HFF-Myc (cell line): ENCODE results near the gene PLP2.

Experiments
- DNase-seq: peaks from one replicate; pipeline ENCODE4 v3.0.0-alpha.2; 2011; ENCODE audit warnings: low read depth; ENCODE audit errors: extremely low read depth
- H3K4me3 ChIP-seq: replicated peaks from 2 replicates; pipeline ENCODE4 v1.5.1; 2011; ENCODE audit warnings: low read depth, mild to moderate bottlenecking, control low read depth, low read length
- TF ChIP-seq, protein P1 (sequence below): IDR thresholded peaks from 2 replicates; pipeline ENCODE4 v1.5.1; 2012; ENCODE audit warnings: mild to moderate bottlenecking, low read depth, low read length, control low read depth; ENCODE audit errors: missing control alignments

The PLP2 gene

DNA sequence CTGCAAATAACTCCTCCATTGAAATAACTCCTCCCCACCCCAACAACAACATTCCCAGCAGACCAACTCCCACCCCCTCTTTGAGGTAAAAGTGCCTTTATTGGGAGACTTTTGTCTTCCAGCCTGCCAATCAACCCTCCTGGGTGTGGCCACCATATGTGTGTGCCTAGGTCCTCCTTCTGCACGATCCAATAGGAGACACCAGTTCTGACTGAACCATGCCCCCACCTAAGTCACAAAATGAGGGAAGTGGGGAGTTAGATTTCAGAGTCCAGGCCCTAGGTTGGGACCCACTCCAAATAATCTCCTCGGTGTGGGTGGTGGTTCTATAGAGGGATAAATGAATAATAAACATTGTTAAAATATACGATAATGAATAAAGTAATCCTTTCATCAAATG is 3.0 kb downstream of the PLP2 start:
- H3K4me3 ChIP-seq, result no peak overlapping the region
- TF ChIP-seq, protein P1, sequence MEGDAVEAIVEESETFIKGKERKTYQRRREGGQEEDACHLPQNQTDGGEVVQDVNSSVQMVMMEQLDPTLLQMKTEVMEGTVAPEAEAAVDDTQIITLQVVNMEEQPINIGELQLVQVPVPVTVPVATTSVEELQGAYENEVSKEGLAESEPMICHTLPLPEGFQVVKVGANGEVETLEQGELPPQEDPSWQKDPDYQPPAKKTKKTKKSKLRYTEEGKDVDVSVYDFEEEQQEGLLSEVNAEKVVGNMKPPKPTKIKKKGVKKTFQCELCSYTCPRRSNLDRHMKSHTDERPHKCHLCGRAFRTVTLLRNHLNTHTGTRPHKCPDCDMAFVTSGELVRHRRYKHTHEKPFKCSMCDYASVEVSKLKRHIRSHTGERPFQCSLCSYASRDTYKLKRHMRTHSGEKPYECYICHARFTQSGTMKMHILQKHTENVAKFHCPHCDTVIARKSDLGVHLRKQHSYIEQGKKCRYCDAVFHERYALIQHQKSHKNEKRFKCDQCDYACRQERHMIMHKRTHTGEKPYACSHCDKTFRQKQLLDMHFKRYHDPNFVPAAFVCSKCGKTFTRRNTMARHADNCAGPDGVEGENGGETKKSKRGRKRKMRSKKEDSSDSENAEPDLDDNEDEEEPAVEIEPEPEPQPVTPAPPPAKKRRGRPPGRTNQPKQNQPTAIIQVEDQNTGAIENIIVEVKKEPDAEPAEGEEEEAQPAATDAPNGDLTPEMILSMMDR, result no peak
- no peak for DNase-seq

DNA sequence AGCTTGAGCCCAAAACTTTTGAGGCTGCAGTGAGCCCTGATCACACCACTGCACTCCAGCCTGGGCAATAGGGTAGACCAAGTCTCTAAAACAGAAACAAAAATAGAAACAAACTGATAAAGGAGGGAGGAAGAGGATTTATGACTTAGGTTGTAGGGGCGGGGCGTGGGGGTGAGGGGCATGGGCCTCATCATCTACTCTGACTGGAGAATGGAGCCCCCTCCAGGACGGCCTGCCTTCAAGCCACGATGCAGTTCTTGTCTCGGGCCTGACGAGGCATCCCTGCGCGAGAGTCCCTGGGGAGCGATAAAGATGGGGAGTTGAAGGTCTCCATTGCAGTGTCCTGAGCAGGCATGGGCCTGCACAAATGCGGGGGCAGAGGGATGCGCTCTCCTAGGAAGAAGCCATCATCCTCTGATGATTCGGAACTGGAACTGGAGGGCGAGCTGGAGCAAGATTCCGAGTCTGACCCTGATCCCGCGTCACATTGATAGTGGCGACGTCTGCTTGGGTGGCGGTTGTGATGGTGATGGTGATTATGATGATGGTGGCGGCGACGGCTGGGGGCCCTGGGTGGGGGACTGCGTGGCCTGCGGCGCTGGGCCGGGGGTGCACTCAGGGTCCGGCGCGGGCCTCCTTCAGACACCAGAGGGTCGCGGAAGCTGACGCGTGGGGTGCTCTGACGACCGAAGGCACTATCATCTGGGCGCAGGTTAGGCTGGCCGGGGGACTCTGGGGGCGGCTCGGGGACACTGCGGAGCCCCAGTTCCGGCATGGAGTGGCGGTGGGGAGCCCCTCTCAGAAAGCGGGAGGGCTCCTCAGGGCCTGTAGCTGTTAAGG is 4.0 kb downstream of the PLP2 start:
- TF ChIP-seq, protein P1, result no peak
- no peak for DNase-seq
- H3K4me3 ChIP-seq, result no peak overlapping the region

DNA sequence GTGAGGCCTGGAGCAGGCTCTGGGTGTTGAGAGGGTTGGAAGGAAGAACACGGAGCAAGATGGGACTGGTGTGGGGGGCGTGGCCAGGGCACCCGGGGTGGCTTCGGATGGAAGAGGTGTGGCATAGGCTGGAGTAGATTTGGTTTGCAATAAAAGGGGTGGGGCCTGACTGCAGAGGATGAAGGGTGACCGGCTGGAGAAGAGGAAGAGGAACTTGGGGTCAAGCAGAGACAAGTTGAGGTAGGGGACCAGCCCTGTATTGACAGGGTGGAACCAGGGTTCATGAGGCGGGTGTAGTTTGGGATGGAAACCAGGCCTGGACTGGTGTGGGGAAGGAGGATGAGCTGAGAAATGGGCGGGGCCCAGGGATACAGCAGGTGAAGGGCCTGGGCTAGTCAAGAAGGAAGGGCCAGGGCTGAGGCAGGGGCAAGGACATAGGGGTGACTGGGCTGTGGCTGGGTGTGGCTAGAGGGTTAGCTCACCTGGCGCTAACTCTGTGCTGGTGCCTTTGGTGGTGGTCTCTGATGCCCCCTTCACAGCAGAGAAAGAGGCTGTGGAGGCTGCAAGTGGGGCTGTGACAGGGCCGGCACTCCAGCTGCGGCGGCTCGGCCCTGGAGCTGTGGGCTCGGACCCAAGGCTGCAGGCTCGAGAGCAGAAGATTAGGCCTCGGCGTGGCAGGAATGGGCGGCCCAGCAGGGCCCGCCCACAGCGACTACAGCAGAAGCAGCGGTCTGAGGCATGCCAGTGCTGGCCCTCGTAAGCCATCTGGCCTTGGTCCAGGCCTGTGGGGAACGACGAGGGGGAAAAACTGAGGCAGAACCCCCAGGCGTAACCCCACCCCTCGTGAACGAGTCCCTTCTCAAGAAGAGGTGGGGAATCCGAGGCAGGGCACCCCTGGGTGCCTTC is 5.0 kb downstream of the PLP2 start:
- no peak overlapping the region for H3K4me3 ChIP-seq
- TF ChIP-seq, protein P1, result no peak
- DNase-seq, result no peak

- DNase-seq, result no peak
- no peak overlapping the region for H3K4me3 ChIP-seq
- TF ChIP-seq, protein P1, result no peak
These were observed 5.7 kb downstream of the PLP2 start for GRCh38 chrX:49177338-49177833.

- no peak overlapping the region for H3K4me3 ChIP-seq
- DNase-seq, result no peak
- TF ChIP-seq, protein P1, result no peak
These were observed 6.3 kb downstream of the PLP2 start for GRCh38 chrX:49177873-49178480.

- TF ChIP-seq, protein P1, result no peak
- no peak for DNase-seq
- H3K4me3 ChIP-seq, result no peak overlapping the region
These were observed 6.8 kb downstream of the PLP2 start for GRCh38 chrX:49178537-49178936.
